Measurements from ENCODE around the gene AHSP.
"Not testable (repeated sequence)": the region's sequence is repeated elsewhere in the genome, so short reads cannot be mapped to it uniquely, and the experiment has no call there.

The AHSP gene

GRCh38 chr16:31532120-31532519, 4.4 kb downstream of the AHSP start:
- no peak for DNase-seq

GRCh38 chr16:31532896-31533295, 5.2 kb downstream of the AHSP start:
- DNase-seq, result no peak

- no peak for DNase-seq
Observed at GRCh38 chr16:31535737-31536136, 8.0 kb downstream of the AHSP start.

GRCh38 chr16:31536804-31537361, 9.2 kb downstream of the AHSP start:
- no peak for DNase-seq

GRCh38 chr16:31537362-31538242, 9.9 kb downstream of the AHSP start:
- no peak for DNase-seq

GRCh38 chr16:31538243-31538598, 10.5 kb downstream of the AHSP start:
- DNase-seq, result not testable (repeated sequence)

- not testable (repeated sequence) for DNase-seq
Observed at GRCh38 chr16:31539762-31540161, 12.1 kb downstream of the AHSP start.

- no peak for DNase-seq
Observed at GRCh38 chr16:31542763-31543162, 15.1 kb downstream of the AHSP start.

- no peak for DNase-seq
Observed at GRCh38 chr16:31561426-31562233, 33.9 kb downstream of the AHSP start.

GRCh38 chr16:31568577-31569359, 41.1 kb downstream of the AHSP start:
- no peak for DNase-seq

- no peak for DNase-seq
Observed at GRCh38 chr16:31569360-31569717, 41.6 kb downstream of the AHSP start.

- no peak for DNase-seq
Observed at GRCh38 chr16:31572821-31573220, 45.1 kb downstream of the AHSP start.

- DNase-seq, result not testable (repeated sequence)
Observed at GRCh38 chr16:31574159-31574558, 46.5 kb downstream of the AHSP start.

- no peak for DNase-seq
Observed at GRCh38 chr16:31577411-31577810, 49.7 kb downstream of the AHSP start.

All from COR-L47 (cell line).